HL-60 (cell line): ENCODE measurements around the gene BABAM1.

Source experiments
- GABPA ChIP-seq: IDR thresholded peaks from 2 replicates; pipeline ENCODE4 v1.6.1; 2012; ENCODE audit warnings: low read depth
- POLR2AphosphoS5 ChIP-seq: IDR thresholded peaks from 2 replicates; pipeline ENCODE4 v1.6.1; 2012; ENCODE audit warnings: low read depth
- SPI1 ChIP-seq: IDR thresholded peaks from 2 replicates; pipeline ENCODE4 v1.6.1; 2012; ENCODE audit warnings: low read depth, mild to moderate bottlenecking, borderline replicate concordance
- TF ChIP-seq, protein P1 (sequence below): IDR thresholded peaks from one replicate; pipeline ENCODE4 v1.5.1; 2011; ENCODE audit warnings: low read length, control low read depth, inconsistent platforms; ENCODE audit not compliant: insufficient read depth
- TF ChIP-seq, protein P2 (sequence below): IDR thresholded peaks from 2 replicates; pipeline ENCODE4 v1.6.1; 2012; ENCODE audit warnings: low read depth; ENCODE audit not compliant: insufficient replicate concordance

DNA sequence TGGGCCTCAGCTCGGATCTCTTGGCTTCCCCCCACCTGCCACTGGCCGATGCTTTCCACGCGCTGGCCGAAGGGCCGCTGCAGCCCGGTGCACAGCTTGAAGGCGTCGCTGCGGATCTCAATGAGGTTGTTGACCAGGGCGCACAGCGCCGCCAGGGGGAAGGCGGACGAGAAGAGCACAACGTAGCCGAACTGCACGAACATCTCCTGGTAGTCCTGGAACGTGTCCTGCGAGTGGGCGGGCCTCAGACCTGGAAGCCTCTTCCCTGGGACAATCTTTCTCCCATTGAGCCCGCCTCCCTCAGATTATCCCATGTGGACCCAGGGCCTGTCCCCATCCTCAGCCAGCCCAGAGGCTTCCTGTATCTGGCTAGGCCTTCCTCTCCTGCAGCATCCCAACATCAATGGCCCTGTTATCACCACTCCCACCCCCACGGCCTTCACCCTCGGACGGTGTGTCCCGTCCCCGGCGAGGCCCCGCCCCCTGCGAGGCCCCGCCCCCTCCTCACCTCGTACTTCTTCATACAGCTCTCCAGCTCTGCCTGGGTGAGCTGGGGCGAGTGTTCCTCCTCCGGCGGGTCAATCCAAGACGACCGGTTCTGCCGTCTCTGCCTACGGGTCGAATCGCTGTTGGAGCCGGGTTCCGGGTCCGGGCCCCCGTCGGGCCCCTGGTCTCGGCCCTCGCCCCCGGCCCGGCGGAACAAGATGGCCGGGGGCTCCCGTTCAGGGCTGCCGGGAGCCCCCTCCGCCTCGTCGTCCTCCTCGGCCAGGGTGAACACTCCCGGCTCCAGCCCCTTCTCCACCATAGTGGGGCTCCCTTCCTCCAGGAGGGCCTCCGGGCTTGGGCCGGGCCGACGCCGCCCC is 60.6 kb downstream of the BABAM1 start:
- TF ChIP-seq, protein P1, sequence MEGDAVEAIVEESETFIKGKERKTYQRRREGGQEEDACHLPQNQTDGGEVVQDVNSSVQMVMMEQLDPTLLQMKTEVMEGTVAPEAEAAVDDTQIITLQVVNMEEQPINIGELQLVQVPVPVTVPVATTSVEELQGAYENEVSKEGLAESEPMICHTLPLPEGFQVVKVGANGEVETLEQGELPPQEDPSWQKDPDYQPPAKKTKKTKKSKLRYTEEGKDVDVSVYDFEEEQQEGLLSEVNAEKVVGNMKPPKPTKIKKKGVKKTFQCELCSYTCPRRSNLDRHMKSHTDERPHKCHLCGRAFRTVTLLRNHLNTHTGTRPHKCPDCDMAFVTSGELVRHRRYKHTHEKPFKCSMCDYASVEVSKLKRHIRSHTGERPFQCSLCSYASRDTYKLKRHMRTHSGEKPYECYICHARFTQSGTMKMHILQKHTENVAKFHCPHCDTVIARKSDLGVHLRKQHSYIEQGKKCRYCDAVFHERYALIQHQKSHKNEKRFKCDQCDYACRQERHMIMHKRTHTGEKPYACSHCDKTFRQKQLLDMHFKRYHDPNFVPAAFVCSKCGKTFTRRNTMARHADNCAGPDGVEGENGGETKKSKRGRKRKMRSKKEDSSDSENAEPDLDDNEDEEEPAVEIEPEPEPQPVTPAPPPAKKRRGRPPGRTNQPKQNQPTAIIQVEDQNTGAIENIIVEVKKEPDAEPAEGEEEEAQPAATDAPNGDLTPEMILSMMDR, result no peak
- TF ChIP-seq POLR2AphosphoS5 (no peak), GABPA (no peak), SPI1 (no peak)
- TF ChIP-seq, protein P2, sequence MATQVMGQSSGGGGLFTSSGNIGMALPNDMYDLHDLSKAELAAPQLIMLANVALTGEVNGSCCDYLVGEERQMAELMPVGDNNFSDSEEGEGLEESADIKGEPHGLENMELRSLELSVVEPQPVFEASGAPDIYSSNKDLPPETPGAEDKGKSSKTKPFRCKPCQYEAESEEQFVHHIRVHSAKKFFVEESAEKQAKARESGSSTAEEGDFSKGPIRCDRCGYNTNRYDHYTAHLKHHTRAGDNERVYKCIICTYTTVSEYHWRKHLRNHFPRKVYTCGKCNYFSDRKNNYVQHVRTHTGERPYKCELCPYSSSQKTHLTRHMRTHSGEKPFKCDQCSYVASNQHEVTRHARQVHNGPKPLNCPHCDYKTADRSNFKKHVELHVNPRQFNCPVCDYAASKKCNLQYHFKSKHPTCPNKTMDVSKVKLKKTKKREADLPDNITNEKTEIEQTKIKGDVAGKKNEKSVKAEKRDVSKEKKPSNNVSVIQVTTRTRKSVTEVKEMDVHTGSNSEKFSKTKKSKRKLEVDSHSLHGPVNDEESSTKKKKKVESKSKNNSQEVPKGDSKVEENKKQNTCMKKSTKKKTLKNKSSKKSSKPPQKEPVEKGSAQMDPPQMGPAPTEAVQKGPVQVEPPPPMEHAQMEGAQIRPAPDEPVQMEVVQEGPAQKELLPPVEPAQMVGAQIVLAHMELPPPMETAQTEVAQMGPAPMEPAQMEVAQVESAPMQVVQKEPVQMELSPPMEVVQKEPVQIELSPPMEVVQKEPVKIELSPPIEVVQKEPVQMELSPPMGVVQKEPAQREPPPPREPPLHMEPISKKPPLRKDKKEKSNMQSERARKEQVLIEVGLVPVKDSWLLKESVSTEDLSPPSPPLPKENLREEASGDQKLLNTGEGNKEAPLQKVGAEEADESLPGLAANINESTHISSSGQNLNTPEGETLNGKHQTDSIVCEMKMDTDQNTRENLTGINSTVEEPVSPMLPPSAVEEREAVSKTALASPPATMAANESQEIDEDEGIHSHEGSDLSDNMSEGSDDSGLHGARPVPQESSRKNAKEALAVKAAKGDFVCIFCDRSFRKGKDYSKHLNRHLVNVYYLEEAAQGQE, result no peak
